Retinal pigment epithelial cell (primary cell): ENCODE data around the gene PHLDA2.

Experiments used
- DNase-seq: peaks from one replicate; pipeline ENCODE4 v3.0.0-alpha.2; 2010; ENCODE audit warnings: low read depth
- H3K4me3 ChIP-seq: 2 replicates; pipeline ENCODE4 v1.5.1; 2011; ENCODE audit warnings: mild to moderate bottlenecking, low read length, control low read depth, moderate library complexity
- CTCF ChIP-seq: conservative IDR thresholded peaks from 2 replicates; pipeline ENCODE4 v1.5.1; 2011; ENCODE audit warnings: low read depth, low read length, control low read depth, inconsistent platforms

PHLDA2 gene

GRCh38 chr11:2927121-2927800 lies 2.0 kb downstream of the PHLDA2 start:
- TF ChIP-seq CTCF = no peak
- DNase-seq = no peak
- H3K4me3 ChIP-seq = no peak overlapping the region

- no peak overlapping the region for H3K4me3 ChIP-seq
- no peak for DNase-seq
- TF ChIP-seq CTCF = no peak
Measured at GRCh38 chr11:2926611-2927051, 2.6 kb downstream of the PHLDA2 start.

GRCh38 chr11:2924821-2925675 lies 4.2 kb downstream of the PHLDA2 start:
- no peak overlapping the region for H3K4me3 ChIP-seq
- no peak for TF ChIP-seq CTCF
- no peak for DNase-seq

GRCh38 chr11:2924381-2924780 lies 4.8 kb downstream of the PHLDA2 start:
- DNase-seq = no peak
- no peak overlapping the region for H3K4me3 ChIP-seq

GRCh38 chr11:2923446-2924375 lies 5.5 kb downstream of the PHLDA2 start:
- DNase-seq = no peak
- no peak for TF ChIP-seq CTCF
- no peak overlapping the region for H3K4me3 ChIP-seq

More at GRCh38 chr11:2924381-2924780, 4.8 kb downstream of the PHLDA2 start:
- no peak for TF ChIP-seq CTCF

GRCh38 chr11:2922655-2923054 lies 6.6 kb downstream of the PHLDA2 start:
- no peak for TF ChIP-seq CTCF
- no peak overlapping the region for H3K4me3 ChIP-seq
- no peak for DNase-seq
